OCI-LY3 (cell line): Measurements from ENCODE around the gene SRSF7.
A peak's percentile ranks its signal among the peaks of the same experiment; 100 is the strongest.
"Not testable (repeated sequence)": the region's sequence is repeated elsewhere in the genome, so short reads cannot be mapped to it uniquely, and the experiment has no call there.

ENCODE experiments used
- H2AFZ ChIP-seq: fragments of 200-600, 300-600 bp; shearing (Covaris generic); 2 replicates; pipeline ENCODE4 v1.6.0; 2014; ENCODE audit warnings: antibody characterized with exemption, low read depth, low read length
- H3K27ac ChIP-seq: fragments of 200-600, 300-600 bp; sonication (generic); 2 replicates; pipeline ENCODE4 v1.5.1; 2014; ENCODE audit warnings: mild to moderate bottlenecking, low read length, moderate library complexity, mixed read lengths
- H3K27me3 ChIP-seq: fragments of 200-600, 300-600 bp; sonication (generic); 2 replicates; pipeline ENCODE4 v1.6.1; 2014; ENCODE audit warnings: low read depth, low read length, mixed read lengths
- H3K36me3 ChIP-seq: fragments of 200-600, 300-600 bp; sonication (generic); replicated peaks from 2 replicates; pipeline ENCODE3; 2014; ENCODE audit warnings: low read depth, low read length, mixed read lengths
- H3K4me1 ChIP-seq: fragments of 300-600, 200-600 bp; sonication (generic); 2 replicates; pipeline ENCODE4 v1.6.1; 2014; ENCODE audit warnings: low read length, mixed read lengths
- H3K4me2 ChIP-seq: fragments of 200-600, 300-600 bp; sonication (generic); 2 replicates; pipeline ENCODE4 v1.6.1; 2014; ENCODE audit warnings: low read length, mixed read lengths
- H3K4me3 ChIP-seq: fragments of 300-600, 200-600 bp; sonication (generic); 2 replicates; pipeline ENCODE4 v1.5.1; 2014; ENCODE audit warnings: antibody characterized with exemption, mild to moderate bottlenecking, low read length, moderate library complexity
- H3K79me2 ChIP-seq: fragments of 300-600, 200-600 bp; shearing (Covaris generic); 2 replicates; pipeline ENCODE4 v1.6.1; 2014; ENCODE audit warnings: mild to moderate bottlenecking, low read length, mixed read lengths
- H3K9ac ChIP-seq: fragments of 300-600, 200-600 bp; shearing (Covaris generic); 2 replicates; pipeline ENCODE4 v1.6.0; 2014; ENCODE audit warnings: mild to moderate bottlenecking, low read length, moderate library complexity
- H3K9me3 ChIP-seq: fragments of 200-600, 300-600 bp; shearing (Covaris generic); 2 replicates; pipeline ENCODE4 v1.6.1; 2014; ENCODE audit warnings: low read length, mixed read lengths; ENCODE audit not compliant: insufficient read depth
- H4K20me1 ChIP-seq: fragments of 200-600, 300-600 bp; sonication (generic); 2 replicates; pipeline ENCODE4 v1.6.1; 2016; ENCODE audit warnings: low read length, mixed read lengths; ENCODE audit not compliant: insufficient read depth
- CTCF ChIP-seq: fragments of 200-600, 300-600 bp; sonication (generic); IDR thresholded peaks from 2 replicates; pipeline ENCODE4 v1.5.1; 2014; ENCODE audit warnings: antibody characterized with exemption, low read length, low read depth
- EZH2phosphoT487 ChIP-seq: fragments of 200-600 bp; shearing (Covaris generic); IDR thresholded peaks from 2 replicates; pipeline ENCODE4 v1.6.1; 2018; ENCODE audit warnings: antibody characterized with exemption, mixed run types, low read depth

The SRSF7 gene

GRCh38 chr2:38740851-38741731, 10.1 kb downstream of the SRSF7 start:
- H3K4me1 ChIP-seq = peaks cover 6% of the 10 kb centered on the region
- peaks cover 51% of the 10 kb centered on the region for H4K20me1 ChIP-seq
- no peak overlapping the region for H2AFZ ChIP-seq
- no peaks in the 10 kb centered on the region for H3K9me3 ChIP-seq
- H3K36me3 ChIP-seq = peaks cover 56% of the 10 kb centered on the region
- peaks cover 39% of the 10 kb centered on the region for H3K79me2 ChIP-seq
- H3K27me3 ChIP-seq = no peaks in the 10 kb centered on the region
- H3K4me2 ChIP-seq = no peak overlapping the region
- no peak overlapping the region for H3K9ac ChIP-seq
- H3K4me3 ChIP-seq = no peak overlapping the region
- peak overlapping the region; percentile 19 for H3K27ac ChIP-seq
- TF ChIP-seq CTCF (peak; percentile 55), EZH2phosphoT487 (no peak)

DNA sequence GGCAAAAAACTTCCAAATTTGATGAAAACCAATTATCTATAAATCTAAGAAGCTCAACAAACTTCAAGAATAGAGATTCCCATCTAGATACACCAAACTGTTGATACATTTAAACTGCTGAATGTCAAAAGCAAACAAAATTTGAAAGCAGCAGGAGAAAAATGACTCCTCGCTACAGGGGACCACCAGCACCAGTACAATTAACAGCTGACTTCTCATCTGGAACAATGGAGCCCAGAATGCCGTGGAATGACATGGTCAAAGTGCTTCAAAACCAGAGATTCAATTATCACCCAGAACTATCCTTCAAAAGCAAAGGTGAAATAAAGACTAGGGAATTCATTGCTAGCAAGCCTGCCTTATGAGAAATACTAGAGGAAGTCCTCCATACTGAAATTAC, 11.6 kb downstream of the SRSF7 start:
- Histone ChIP-seq H4K20me1 (peaks cover 36% of the 10 kb centered on the region), H3K79me2 (peaks cover 23% of the 10 kb centered on the region), H2AFZ (no peak overlapping the region), H3K4me2 (no peak overlapping the region), H3K9me3 (no peaks in the 10 kb centered on the region), H3K4me1 (peaks cover 6% of the 10 kb centered on the region), H3K27ac (no peak overlapping the region), H3K27me3 (no peaks in the 10 kb centered on the region), H3K36me3 (peaks cover 40% of the 10 kb centered on the region), H3K4me3 (no peak overlapping the region), H3K9ac (no peak overlapping the region)
- TF ChIP-seq EZH2phosphoT487 = no peak
- TF ChIP-seq CTCF = no peak

DNA sequence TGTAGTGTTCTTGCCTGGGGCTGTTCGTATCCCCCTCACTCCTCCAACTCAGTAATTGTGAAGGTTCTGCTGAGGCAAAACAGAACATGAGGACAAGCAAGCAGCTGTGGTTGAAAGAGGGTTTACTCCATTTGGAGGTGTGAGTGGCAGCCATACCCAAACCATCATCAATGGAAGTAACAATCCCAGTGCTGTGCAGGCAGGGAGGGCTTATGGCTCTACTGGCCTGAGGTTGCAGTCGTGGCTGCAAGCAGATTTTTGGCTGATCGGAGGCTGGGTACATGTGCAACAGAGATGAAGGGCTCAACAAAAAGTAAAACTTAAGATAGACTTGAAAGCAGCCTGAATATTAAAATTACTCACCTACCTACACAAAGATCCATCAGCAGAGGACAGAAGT, 13.2 kb downstream of the SRSF7 start:
- H3K4me2 ChIP-seq = no peak overlapping the region
- peaks cover 20% of the 10 kb centered on the region for H4K20me1 ChIP-seq
- no peak overlapping the region for H3K9ac ChIP-seq
- H2AFZ ChIP-seq = no peak overlapping the region
- peaks cover 15% of the 10 kb centered on the region for H3K4me1 ChIP-seq
- H3K79me2 ChIP-seq = peaks cover 7% of the 10 kb centered on the region
- H3K36me3 ChIP-seq = peaks cover 24% of the 10 kb centered on the region
- no peaks in the 10 kb centered on the region for H3K9me3 ChIP-seq
- no peaks in the 10 kb centered on the region for H3K27me3 ChIP-seq
- H3K4me3 ChIP-seq = no peak overlapping the region
- H3K27ac ChIP-seq = no peak overlapping the region
- TF ChIP-seq CTCF = no peak
- TF ChIP-seq EZH2phosphoT487 = no peak

- not testable (repeated sequence) for H3K4me3 ChIP-seq, H3K79me2 ChIP-seq, H3K9me3 ChIP-seq, H3K9ac ChIP-seq, H3K27me3 ChIP-seq, H2AFZ ChIP-seq, H3K4me2 ChIP-seq, H3K27ac ChIP-seq
- H3K36me3 ChIP-seq = peaks cover 21% of the 10 kb centered on the region
- H4K20me1 ChIP-seq = peaks cover 12% of the 10 kb centered on the region
- H3K4me1 ChIP-seq = peaks cover 15% of the 10 kb centered on the region
Observed at GRCh38 chr2:38737000-38737698, 14.0 kb downstream of the SRSF7 start.
